GM21717 (cell line): ENCODE measurements around the gene TEAD4.
"Not testable (repeated sequence)": the region's sequence is repeated elsewhere in the genome, so short reads cannot be mapped to it uniquely, and the experiment has no call there.

ENCODE experiments used
- ATAC-seq: cut with Tn5 transposase; IDR thresholded peaks from one replicate; pipeline ENCODE4 v1.9.1; 2021; ENCODE audit warnings: mild to moderate bottlenecking, moderate library complexity; ENCODE audit not compliant: unreplicated experiment

The TEAD4 gene

DNA sequence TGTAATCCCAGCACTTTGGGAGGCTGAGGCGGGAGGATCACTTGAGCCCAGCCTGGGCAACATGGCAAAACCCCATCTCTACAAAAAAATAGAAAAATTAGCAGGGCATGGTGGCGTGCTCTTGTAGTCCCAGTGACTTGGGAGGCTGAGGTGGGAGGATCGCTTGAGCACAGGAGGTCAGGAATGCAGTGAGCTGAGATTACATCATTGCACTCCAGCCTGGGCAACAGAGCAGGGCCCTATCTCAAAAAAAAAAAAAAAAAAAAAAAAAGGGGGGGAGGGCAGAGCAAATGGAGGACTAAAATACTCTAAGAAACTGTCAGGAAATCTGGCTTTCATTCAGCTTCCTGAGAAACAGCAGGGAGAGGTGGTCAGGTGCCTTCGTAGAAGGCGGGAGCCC is 86.3 kb downstream of the TEAD4 start:
- no peak for ATAC-seq

DNA sequence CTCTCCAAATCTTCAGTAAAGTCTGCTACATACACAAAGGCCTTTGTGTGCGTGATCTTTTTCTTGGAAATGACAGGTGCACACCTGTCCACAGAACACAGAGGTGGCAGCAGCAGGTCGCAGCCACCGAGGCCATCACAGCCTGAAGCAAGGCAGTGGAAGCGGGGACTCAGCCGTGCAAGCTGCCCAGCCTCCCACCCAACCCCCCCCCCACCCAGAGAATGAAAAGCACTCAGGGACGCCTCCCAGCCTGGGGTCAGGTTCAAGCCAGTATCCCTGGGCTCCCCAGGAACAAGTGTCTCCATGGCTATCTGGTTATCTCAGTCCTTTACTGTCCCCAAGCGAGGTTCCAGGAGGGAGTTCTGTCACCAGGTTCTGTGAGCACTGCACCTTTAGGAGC is 86.8 kb downstream of the TEAD4 start:
- ATAC-seq, result no peak

GRCh38 chr12:3046441-3047200 is 87.4 kb downstream of the TEAD4 start:
- no peak for ATAC-seq

DNA sequence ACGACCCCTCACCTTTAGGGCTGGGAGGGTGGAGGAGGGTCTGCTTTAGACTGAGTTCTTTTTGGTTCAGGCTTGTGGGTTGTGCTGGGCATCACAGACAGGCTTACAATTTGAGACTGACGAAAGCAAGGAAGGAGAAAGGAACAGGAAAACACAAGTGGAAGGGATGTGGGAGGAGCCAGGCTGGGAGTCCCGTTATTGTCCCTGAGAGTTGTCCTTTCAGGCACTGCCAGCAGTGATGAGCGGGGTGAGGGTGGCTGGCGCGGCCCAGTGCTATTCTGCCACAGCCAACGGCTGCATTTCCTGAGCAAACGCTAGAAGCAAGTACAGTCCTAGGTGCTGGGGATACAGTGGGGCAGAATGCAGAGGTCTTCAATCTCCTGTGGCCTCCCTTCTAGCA is 88.8 kb downstream of the TEAD4 start:
- no peak for ATAC-seq

DNA sequence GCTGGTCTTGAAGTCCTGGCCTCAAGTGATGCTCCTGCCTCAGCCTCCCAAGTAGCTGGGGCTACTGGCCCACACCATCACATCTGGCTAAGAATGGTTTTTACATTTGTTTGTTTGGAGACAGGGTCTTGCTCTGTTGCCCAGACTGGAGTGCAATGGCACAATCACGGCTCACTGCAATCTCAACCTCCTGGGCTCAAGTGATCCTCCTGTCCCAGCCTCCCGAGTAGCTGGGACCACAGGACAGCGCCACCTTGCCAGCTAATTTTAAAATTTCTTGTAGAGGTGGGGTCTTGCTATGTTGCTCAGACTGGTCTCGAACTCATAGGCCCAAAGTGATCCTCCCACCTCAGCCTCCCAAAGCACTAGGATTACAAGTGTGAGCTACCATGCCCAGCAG is 89.3 kb downstream of the TEAD4 start:
- ATAC-seq, result no peak

- ATAC-seq, result no peak
Observed at GRCh38 chr12:3049176-3049575, 90.0 kb downstream of the TEAD4 start.

DNA sequence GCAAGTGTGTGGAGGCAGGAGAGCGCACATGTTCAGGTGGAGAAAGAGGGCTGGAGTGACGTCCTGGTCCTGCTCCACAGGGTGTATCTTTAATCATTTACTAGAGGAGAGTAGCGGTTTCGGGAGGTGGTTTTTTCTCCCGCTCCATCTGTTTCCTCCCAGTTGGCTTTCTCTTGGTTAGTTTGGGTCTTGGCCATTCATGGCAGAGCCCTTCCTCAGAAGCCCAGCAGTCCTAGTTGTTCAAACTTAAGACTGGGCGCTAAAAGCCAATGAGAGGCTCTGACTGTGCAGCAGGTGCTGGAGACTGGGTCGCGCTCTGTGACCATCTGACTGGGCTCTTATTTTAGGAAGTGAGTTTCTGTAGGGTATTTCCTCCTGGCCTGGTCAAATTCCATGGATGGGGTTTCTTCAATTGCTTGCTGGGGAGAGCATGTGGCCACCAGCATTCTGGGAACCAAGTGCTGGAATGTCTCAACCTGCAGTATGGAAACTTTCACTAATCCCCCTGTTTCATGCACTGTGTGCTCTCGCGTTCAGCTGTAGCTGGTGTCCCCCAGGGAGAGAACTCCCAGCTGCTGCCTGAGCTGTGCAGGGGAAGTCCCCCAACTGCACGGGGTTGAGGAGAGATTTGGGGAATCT is 90.5 kb downstream of the TEAD4 start:
- ATAC-seq, result no peak

DNA sequence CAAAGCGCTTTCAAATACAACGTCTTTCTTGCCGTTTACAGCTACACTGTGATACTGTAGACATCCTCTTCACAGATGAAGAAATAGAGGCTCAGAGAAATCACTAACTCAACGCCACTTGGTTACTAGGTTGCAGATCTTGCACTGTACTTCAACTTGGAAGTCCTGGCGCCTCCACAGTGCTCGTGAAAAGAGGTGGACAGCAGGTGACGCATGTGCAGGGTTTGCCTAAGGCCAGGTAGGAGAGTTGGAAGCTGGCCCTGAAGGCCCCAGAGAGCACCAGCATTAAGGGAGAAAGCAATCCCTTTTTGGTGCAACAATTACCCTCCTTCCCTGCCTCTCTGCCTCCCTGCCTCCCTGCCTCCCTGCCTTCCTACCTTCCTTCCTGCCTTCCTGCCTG is 95.2 kb downstream of the TEAD4 start:
- ATAC-seq, result no peak

DNA sequence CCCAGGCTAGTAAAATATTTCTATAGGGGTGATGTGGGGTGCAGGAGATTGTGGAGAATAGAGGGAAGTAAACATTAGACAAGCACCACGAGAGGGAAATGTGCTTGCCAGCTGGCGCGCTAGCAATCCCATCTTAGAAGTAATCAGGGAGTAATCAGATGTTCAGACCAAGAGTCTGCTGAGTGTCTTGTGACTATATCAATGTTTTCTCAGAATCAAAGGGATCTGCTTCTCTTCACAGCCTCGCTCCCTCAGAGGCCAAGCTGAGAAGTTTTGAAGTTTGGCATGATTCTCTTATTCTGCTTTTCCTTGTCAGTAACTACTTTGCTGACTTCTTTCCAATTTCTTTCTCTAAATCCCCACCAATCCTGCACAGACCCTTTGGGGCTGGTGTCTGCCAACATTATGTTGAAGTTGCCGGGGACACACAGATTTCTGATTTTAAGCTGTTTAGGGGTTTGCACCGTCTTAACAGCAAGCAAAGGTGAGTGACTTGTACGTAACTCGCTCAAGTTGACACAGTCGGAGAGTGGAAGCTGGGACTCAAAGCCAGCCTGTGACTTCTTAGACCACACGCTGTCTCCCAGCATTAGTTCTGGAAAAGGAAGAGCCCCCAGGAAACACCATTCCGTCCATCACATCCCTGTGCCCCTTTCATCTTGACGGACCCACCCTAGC is 96.0 kb downstream of the TEAD4 start:
- ATAC-seq, result no peak

- ATAC-seq, result no peak
Observed at GRCh38 chr12:3055704-3056467, 96.7 kb downstream of the TEAD4 start.

DNA sequence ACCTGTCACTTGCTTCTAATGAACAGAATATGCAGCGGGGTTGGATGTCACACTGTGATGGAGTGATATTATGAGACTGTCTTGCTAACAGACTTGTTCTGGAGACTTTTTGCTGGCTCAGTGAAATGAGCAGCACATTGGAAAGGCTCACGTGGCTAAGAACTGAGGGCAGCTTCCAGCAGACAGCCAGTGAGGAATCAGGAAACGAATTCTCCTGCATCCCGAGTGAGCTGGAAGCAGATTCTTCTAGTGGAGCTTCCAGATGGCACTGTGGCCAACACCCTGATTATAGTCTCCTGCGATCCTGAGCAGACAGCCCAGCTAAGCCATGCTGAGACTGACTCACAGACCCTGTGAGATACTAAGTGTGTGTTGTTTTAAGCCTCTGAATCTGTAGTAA is 101.9 kb downstream of the TEAD4 start:
- no peak for ATAC-seq

GRCh38 chr12:3061501-3062215 is 102.5 kb downstream of the TEAD4 start:
- no peak for ATAC-seq

DNA sequence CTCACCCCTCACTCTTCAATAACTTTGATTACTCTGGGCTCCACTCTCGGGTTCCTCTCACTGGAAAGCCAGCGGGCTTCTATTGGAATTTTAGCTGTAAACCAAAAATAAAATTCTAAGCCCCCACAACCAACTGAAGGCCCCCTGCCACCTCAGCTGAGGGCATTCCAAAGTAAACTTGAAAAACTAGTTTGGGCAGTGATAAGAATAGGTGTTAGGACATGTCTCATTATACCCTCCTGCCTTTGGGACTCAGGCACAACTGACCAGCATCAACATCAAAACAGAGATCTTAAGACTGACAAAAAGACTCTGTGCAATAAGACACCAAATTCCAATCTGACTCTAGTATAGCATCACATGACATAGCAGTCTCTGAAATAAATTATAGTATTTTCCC is 106.1 kb downstream of the TEAD4 start:
- no peak for ATAC-seq

GRCh38 chr12:3065846-3066245 is 106.6 kb downstream of the TEAD4 start:
- ATAC-seq, result not testable (repeated sequence)

GRCh38 chr12:3069714-3070113 is 110.5 kb downstream of the TEAD4 start:
- no peak for ATAC-seq

GRCh38 chr12:3071107-3071506 is 111.9 kb downstream of the TEAD4 start:
- no peak for ATAC-seq

- no peak for ATAC-seq
Observed at GRCh38 chr12:3071710-3072109, 112.5 kb downstream of the TEAD4 start.

DNA sequence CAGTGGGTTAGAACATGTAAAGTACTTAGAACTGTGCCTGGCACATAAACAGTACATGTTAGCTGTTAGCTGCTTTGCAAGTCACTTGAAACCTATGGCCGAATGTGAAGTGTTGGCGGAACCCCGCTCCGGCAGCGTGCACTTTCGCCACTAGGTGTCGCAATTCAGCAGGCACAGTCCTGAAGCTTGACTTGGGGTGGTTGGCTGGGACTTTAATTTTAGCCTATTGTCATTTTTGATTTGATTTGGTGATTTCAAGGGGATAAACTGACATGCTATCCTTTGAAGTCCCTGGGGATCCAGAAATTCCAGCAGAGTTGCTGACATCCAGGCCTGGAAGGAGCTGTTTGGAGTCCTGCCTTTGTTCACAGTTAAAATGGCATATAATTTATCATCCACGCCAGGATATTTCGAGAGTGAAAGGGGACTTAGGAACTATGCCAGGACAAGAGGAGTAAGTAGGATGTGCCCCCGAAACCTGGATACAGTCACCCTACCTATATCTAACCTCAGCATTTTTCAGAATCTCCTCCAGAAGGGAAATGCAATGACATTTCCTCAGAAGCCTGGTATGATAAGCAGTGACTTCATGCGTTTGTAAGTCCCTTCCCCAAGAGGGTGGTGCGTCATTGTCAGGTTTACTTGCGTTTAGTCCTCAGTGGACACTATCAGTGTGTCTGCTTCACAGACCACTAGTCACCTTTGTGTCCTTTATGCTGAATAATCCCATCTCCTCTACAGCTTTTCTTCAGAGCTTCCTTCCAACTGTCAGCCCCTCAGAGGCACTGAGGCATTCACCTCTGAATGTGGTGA is 114.4 kb downstream of the TEAD4 start:
- ATAC-seq, result peak; percentile 52

GRCh38 chr12:3075315-3075714 is 116.1 kb downstream of the TEAD4 start:
- no peak for ATAC-seq
